RWPE2 (cell line): ENCODE results near the gene SLC35C1.

ENCODE experiments used
- ATAC-seq: fragments of 200-7000 bp; cut with Tn5 transposase; 3 replicates; pipeline ENCODE4 v1.9.1; 2021; ENCODE audit warnings: low read depth
- DNase-seq: peaks from one replicate; pipeline ENCODE4 v3.0.0-alpha.2; 2020; ENCODE audit warnings: low spot score
- H3K27ac ChIP-seq: fragments of 450-650 bp; 2 replicates; pipeline ENCODE4 v1.5.1; 2017; ENCODE audit warnings: mild to moderate bottlenecking; ENCODE audit not compliant: poor library complexity, severe bottlenecking
- H3K27me3 ChIP-seq: fragments of 250-450 bp; sonication (Bioruptor Pico); 2 replicates; pipeline ENCODE4 v1.5.1; 2021; ENCODE audit warnings: mild to moderate bottlenecking, moderate library complexity; ENCODE audit not compliant: insufficient read depth, poor library complexity, severe bottlenecking
- H3K36me3 ChIP-seq: fragments of 250-450 bp; sonication (Bioruptor Pico); 2 replicates; pipeline ENCODE4 v1.5.1; 2020; ENCODE audit warnings: low read depth, mild to moderate bottlenecking, moderate library complexity
- H3K4me1 ChIP-seq: fragments of 250-450 bp; sonication (Bioruptor Pico); 2 replicates; pipeline ENCODE4 v1.5.1; 2021; ENCODE audit warnings: mild to moderate bottlenecking, moderate library complexity; ENCODE audit not compliant: insufficient read depth, poor library complexity, severe bottlenecking
- H3K4me3 ChIP-seq: fragments of 250-450 bp; sonication (Bioruptor Pico); 2 replicates; pipeline ENCODE4 v1.5.1; 2021; ENCODE audit warnings: mild to moderate bottlenecking, moderate library complexity; ENCODE audit not compliant: severe bottlenecking
- H3K9me3 ChIP-seq: fragments of 250-450 bp; sonication (Bioruptor Pico); 2 replicates; pipeline ENCODE4 v1.5.1; 2021; ENCODE audit warnings: mild to moderate bottlenecking, moderate library complexity; ENCODE audit not compliant: severe bottlenecking
- TF ChIP-seq, protein P1 (sequence below): fragments of 450-650 bp; IDR thresholded peaks from one replicate; pipeline ENCODE4 v1.5.1; 2017; ENCODE audit warnings: mild to moderate bottlenecking, moderate library complexity; ENCODE audit not compliant: poor library complexity, severe bottlenecking

SLC35C1 gene

DNA sequence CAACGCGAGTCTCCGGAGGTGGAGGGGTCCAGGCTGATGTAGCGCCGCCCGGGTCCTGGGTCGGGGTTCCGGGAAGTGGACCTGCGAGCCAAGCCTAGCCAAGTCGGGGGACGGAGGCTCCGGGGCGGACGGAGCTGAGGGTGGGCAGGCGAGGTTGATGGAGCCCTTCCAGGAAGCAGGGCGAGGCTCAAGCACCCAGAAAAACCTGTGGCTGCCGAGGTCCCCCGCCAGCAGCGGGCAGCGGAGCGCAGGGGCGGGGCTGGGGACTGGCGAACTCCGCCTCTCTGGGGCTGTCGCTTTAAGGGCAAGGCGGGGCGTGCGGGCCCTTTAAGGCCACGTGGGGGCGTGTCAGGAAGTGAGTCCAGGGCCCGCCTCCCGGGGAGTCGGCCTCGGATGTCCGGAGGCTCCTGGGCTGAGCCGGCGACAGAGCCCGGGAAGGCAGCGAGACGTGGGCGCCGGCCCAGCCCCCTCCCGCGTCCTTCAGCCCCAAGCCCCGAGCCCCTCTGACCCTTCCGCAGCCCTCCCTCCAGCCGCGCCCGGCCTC, at the start of gene SLC35C1:
SLC35C1 (plus strand) TSS at position 389 of the 544 bp plus-strand sequence. CDS start 653 bp downstream, outside the sequence.
- TF ChIP-seq, protein P1, sequence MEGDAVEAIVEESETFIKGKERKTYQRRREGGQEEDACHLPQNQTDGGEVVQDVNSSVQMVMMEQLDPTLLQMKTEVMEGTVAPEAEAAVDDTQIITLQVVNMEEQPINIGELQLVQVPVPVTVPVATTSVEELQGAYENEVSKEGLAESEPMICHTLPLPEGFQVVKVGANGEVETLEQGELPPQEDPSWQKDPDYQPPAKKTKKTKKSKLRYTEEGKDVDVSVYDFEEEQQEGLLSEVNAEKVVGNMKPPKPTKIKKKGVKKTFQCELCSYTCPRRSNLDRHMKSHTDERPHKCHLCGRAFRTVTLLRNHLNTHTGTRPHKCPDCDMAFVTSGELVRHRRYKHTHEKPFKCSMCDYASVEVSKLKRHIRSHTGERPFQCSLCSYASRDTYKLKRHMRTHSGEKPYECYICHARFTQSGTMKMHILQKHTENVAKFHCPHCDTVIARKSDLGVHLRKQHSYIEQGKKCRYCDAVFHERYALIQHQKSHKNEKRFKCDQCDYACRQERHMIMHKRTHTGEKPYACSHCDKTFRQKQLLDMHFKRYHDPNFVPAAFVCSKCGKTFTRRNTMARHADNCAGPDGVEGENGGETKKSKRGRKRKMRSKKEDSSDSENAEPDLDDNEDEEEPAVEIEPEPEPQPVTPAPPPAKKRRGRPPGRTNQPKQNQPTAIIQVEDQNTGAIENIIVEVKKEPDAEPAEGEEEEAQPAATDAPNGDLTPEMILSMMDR, result no peak
- H3K27ac ChIP-seq, result peak within 1 kb of the TSS; percentile 47

GRCh38 chr11:45755281-45755859, 49.6 kb upstream of the SLC35C1 start:
- ATAC-seq (no peak), DNase-seq (no peak)
- Histone ChIP-seq H3K27ac (no peak overlapping the region), H3K4me3 (no peak overlapping the region), H3K27me3 (no peaks in the 10 kb centered on the region), H3K4me1 (no peaks in the 10 kb centered on the region), H3K36me3 (no peaks in the 10 kb centered on the region), H3K9me3 (no peaks in the 10 kb centered on the region)
- TF ChIP-seq, protein P1, result no peak

More for the DNA sequence above, at the start of gene SLC35C1:
- Histone ChIP-seq H3K9me3 (no peaks in the 10 kb centered on the region), H3K27me3 (no peaks in the 10 kb centered on the region), H3K4me3 (peak within 1 kb of the TSS; percentile 52), H3K4me1 (peaks cover 11% of the 10 kb centered on the region), H3K36me3 (peaks cover 19% of the 10 kb centered on the region)
- ATAC-seq (peak; percentile 92), DNase-seq (peak; percentile 95)

DNA sequence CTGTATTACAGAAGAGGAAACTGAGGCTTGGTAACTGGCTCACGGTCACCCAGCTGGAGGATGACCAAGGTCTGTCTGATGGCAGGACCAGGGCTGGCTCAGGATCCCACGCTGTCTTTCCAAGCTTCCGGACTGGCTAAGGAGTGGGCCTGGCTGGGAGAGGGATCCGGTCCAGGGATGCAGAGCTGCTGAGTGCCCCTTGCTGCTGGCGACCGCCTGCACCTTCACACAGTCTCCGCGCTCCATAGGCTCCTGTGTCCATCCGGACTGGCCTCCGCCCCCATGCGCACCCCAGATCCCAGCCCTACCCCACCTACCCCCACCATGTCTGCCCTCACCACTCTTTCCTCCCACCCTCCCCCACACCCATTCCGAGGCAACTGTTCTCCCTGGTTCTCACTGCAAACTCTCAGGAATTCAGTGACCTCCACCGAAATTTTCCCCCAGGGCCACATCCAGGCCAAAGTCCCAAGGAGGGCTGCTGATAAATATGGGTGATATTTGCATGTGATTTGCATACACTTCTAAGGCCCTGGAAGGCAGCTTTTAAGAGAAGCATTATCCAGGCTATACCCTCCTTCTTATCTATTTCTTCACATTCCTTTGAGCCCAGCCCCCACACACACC, 48.5 kb upstream of the SLC35C1 start:
- ATAC-seq, result no peak

GRCh38 chr11:45757672-45758071, 47.3 kb upstream of the SLC35C1 start:
- no peaks in the 10 kb centered on the region for H3K27me3 ChIP-seq
- TF ChIP-seq, protein P1, result no peak
- DNase-seq, result no peak
- no peaks in the 10 kb centered on the region for H3K4me1 ChIP-seq
- ATAC-seq, result no peak
- no peaks in the 10 kb centered on the region for H3K9me3 ChIP-seq
- H3K27ac ChIP-seq, result no peak overlapping the region
- no peaks in the 10 kb centered on the region for H3K36me3 ChIP-seq
- H3K4me3 ChIP-seq, result no peak overlapping the region

More for the DNA sequence above, 48.5 kb upstream of the SLC35C1 start:
- H3K27ac ChIP-seq, result no peak overlapping the region
- no peaks in the 10 kb centered on the region for H3K9me3 ChIP-seq
- H3K36me3 ChIP-seq, result no peaks in the 10 kb centered on the region
- TF ChIP-seq, protein P1, result no peak
- no peaks in the 10 kb centered on the region for H3K4me1 ChIP-seq
- no peaks in the 10 kb centered on the region for H3K27me3 ChIP-seq
- no peak for DNase-seq
- no peak overlapping the region for H3K4me3 ChIP-seq

- ATAC-seq (no peak), DNase-seq (no peak)
- no peaks in the 10 kb centered on the region for H3K9me3 ChIP-seq
- TF ChIP-seq, protein P1, result no peak
- H3K27me3 ChIP-seq, result no peaks in the 10 kb centered on the region
- no peak overlapping the region for H3K27ac ChIP-seq
- H3K4me1 ChIP-seq, result no peaks in the 10 kb centered on the region
- no peaks in the 10 kb centered on the region for H3K36me3 ChIP-seq
- H3K4me3 ChIP-seq, result no peak overlapping the region
Measured at GRCh38 chr11:45761659-45762058, 43.3 kb upstream of the SLC35C1 start.
